RWPE1 (cell line): ENCODE data around the gene CCDC7.
"Not testable (repeated sequence)": the region's sequence is repeated elsewhere in the genome, so short reads cannot be mapped to it uniquely, and the experiment has no call there.

Experiments used
- CTCF ChIA-PET: fragments of 350-600 bp; sonication (Branson Sonifier 250); formaldehyde crosslinking; extraction: SDS; loops from one replicate; lab custom pipeline; 2021; lab: Yijun Ruan, JAX
- POLR2A ChIA-PET: fragments of 400-600 bp; formaldehyde crosslinking; extraction: SDS; loops from one replicate; lab custom pipeline; 2020; ENCODE audit warnings: antibody characterized with exemption; ENCODE audit not compliant: low non-redundant PET; lab: Yijun Ruan, JAX
- DNase-seq: peaks from one replicate; pipeline ENCODE4 v3.0.0; 2012; ENCODE audit warnings: low spot score
- H3K27ac ChIP-seq: fragments of 450-650 bp; 2 replicates; pipeline ENCODE4 v1.5.1; 2017
- TF ChIP-seq, protein P1 (sequence below): fragments of 450-650 bp; conservative IDR thresholded peaks from 2 replicates; pipeline ENCODE4 v1.5.1; 2017; ENCODE audit warnings: low read depth, mild to moderate bottlenecking

The CCDC7 gene

DNA sequence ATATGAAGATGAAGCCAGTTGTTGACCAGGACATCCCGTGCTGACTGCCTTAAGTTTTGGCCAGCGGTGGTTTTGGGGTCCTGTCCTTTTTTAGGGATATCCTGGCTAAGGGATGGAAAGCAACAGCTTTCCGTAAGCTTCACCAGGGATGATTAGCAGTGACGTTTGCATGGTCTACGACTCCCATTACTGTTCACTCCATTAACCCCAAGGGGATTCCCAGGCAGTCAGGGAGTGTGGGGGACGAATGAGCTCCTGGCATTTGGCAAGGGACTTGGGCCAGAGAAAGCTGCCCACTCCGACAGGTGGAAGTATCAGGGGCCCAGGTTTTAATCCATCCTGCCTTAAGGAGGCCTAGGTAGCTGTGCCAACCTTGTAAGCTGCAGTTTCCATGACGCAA, 445.3 kb downstream of the CCDC7 start:
- no peak for DNase-seq
- ChIA-PET CTCF (interaction anchor here (0.5 kb wide), 1 partner anchor 309 kb away, joined by 3 read pairs; no protein-coding TSS in a partner anchor), POLR2A (no interaction called here)
- TF ChIP-seq, protein P1, sequence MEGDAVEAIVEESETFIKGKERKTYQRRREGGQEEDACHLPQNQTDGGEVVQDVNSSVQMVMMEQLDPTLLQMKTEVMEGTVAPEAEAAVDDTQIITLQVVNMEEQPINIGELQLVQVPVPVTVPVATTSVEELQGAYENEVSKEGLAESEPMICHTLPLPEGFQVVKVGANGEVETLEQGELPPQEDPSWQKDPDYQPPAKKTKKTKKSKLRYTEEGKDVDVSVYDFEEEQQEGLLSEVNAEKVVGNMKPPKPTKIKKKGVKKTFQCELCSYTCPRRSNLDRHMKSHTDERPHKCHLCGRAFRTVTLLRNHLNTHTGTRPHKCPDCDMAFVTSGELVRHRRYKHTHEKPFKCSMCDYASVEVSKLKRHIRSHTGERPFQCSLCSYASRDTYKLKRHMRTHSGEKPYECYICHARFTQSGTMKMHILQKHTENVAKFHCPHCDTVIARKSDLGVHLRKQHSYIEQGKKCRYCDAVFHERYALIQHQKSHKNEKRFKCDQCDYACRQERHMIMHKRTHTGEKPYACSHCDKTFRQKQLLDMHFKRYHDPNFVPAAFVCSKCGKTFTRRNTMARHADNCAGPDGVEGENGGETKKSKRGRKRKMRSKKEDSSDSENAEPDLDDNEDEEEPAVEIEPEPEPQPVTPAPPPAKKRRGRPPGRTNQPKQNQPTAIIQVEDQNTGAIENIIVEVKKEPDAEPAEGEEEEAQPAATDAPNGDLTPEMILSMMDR: no peak
- no peak overlapping the region for H3K27ac ChIP-seq

DNA sequence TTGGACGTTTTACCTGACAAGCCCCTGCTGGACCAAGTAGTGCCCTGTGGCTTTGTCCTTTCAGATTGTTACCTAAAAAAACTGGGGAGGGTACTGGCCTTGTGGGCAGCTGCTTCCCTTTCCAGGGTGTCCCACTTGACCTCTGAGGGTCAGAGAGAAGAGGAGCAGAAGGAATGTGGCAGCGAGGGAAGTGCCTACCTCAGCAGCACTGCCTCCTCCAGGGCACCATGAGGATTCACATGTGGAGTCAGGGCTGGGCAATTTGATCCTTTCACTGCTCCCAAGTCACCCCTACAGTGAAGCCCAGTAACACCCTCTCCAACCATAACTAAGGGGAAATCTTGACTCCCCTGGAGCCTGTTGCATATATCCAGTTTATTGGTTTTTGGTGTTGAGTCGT, 447.5 kb downstream of the CCDC7 start:
- POLR2A ChIA-PET: no interaction called here
- no peak overlapping the region for H3K27ac ChIP-seq
- CTCF ChIA-PET: interaction anchor here (0.7 kb wide), 1 partner anchor 1305 kb away, joined by 5 read pairs; no protein-coding TSS in a partner anchor
- DNase-seq: no peak
- TF ChIP-seq, protein P1: no peak

DNA sequence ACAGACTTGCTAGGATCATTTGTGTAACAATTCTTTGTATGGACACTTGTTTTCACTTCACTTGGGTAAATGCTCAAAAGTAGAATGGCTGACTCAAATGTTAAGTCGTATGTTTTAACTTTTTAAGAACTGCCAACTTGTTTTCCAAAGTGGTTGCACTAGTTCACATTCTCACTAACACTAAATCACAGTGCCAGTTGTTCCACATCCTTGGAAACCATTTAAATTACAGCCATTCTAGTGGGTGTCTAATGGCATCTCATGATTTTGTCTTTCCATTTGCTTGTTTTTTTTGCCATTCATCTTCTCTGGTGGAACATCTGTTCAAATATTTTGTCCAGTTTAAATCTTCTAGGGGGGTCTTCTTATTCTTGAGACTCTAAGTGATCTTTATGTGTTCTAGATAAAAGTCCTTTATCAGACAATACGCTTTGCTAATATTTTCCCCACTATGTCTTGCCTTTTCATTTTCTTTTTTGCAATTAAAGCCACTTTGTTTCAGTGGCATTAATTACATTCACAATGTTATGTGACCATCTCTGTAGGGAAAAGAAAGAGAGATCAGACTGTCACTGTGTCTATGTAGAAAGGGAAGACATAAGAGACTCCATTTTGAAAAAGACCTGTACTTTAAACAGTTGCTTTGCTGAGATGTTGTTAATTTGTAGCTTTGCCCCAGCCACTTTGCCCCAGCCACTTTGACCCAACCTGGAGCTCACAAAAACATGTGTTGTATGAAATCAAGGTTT, 448.1 kb downstream of the CCDC7 start:
- no peak overlapping the region for H3K27ac ChIP-seq
- no peak for DNase-seq
- POLR2A ChIA-PET: no interaction called here
- TF ChIP-seq, protein P1: no peak
- CTCF ChIA-PET: interaction anchor here (0.7 kb wide), 1 partner anchor 1304 kb away, joined by 5 read pairs; no protein-coding TSS in a partner anchor

DNA sequence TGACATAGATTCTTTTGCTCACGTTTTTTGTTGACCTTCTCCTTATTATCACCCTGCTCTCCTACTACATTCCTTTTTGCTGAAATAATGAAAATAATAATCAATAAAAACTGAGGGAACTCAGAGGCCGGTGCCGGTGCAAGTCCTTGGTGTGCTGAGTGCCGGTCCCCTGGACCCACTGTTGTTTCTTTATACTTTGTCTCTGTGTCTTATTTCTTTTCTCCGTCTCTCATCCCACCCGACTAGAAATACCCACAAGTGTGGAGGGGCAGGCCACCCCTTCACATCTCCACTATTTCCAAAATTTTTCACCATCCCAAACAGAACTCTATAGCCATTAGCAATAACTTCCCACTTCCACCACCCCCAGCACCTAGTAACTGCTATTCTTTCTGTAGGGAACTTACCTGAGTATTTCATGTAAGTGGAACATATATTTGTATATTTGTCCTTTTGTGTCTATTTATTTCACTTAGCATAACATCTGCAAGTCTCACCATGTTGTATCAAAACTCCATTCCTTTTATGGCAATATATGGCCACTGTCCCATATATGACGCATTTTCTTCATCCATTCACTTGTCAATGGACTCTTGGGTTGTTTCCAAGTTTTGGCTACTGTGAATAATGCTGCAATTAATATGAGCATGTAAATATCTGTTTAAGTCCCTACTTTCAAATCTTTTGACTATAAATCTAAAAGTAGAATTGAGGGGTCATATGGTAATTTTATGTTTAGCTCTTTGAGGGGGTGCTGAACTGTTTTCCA, 449.4 kb downstream of the CCDC7 start:
- H3K27ac ChIP-seq, DNase-seq, POLR2A ChIA-PET: not testable (repeated sequence)
- CTCF ChIA-PET: interaction anchor here (0.6 kb wide), 2 partner anchors 62 to 715 kb away, joined by 3 read pairs; no protein-coding TSS in a partner anchor

DNA sequence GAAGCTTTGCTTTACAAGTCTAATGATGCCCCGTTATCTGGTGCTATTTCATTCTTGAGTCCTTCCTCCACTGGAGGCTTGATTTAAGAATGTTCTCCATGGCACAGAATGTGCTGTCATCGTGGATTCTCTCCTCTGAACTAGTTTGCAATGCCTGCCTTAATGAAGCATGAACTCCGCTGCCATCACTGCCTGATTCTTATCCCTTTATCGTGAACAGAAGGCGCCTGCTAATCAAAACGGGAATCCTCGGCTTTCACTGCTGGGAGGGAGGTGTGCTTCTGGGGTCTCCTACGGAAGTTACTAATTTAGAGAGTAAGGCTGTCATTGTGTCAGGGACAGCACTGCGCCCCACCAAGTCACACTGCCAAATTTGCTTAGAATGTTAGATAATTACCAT, 455.9 kb downstream of the CCDC7 start:
- no peak overlapping the region for H3K27ac ChIP-seq
- TF ChIP-seq, protein P1: no peak
- ChIA-PET CTCF (no interaction called here), POLR2A (no interaction called here)
- DNase-seq: no peak

DNA sequence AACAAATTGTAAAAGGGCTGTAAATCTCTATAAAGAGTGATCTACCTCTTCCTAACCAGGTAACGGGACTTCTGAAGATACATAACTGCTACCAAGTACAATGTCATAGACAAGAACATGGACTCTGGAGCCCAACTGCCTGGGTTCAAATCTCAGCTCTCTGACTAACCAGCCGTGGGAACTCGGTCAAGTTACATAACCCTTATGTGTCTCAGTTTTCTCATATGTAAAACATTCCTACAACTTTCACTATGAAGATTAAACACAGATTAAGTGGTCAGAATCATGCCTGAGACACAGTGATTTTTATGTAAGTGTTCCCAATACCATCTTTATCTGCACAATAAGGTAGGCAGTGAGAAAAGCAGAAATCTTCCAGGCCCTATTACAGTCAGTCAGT, 459.5 kb downstream of the CCDC7 start:
- ChIA-PET CTCF (no interaction called here), POLR2A (no interaction called here)
- H3K27ac ChIP-seq: no peak overlapping the region
- DNase-seq: no peak
- TF ChIP-seq, protein P1: no peak
